GM18873 (cell line): ENCODE data around the gene PRKD2.
"Not testable (repeated sequence)": the region's sequence is repeated elsewhere in the genome, so short reads cannot be mapped to it uniquely, and the experiment has no call there.

Experiments
- ATAC-seq: cut with Tn5 transposase; IDR thresholded peaks from one replicate; pipeline ENCODE4 v1.9.1; 2021; ENCODE audit warnings: mild to moderate bottlenecking, moderate library complexity, moderate number of reproducible peaks; ENCODE audit not compliant: unreplicated experiment, low FRiP score

Gene PRKD2

DNA sequence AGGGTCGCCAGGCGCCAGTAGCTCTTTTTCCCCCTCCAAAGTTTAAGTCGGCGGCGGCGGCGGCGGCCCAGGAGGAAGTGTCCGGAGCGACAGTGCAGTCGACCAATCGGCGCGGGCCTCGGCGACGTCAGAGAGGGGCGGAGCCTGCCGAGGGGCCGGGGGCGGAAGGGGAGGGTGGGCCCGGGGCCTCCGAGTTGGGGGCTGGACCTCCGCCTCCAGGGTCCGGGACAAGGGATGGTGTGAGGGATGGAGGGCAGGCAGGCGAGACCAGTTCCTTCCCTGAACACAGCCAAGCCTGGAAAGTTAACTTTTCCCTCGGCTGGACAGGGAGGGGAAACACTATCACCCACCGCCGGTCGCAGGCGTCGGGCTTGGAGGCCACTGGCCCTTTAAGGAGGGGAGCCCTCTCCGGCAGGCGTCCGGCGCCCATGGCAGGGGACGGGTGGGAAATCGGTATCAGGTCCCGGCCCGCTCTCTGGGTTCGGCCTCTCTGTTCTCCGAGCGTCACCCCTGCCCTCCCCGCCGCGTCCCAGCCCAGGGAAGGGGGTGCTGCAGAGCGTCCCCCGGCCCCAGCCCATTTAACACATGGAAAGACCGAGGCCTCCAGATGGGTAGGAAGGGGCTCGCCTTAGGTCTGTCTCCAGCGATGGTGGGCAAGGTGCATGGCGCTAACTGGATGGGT is at the start of gene PRKD2:
Gene PRKD2, minus strand, starts transcription at position 81 of the 682 bp plus-strand sequence. CDS start 744 bp downstream, outside the sequence.
- ATAC-seq = no peak

DNA sequence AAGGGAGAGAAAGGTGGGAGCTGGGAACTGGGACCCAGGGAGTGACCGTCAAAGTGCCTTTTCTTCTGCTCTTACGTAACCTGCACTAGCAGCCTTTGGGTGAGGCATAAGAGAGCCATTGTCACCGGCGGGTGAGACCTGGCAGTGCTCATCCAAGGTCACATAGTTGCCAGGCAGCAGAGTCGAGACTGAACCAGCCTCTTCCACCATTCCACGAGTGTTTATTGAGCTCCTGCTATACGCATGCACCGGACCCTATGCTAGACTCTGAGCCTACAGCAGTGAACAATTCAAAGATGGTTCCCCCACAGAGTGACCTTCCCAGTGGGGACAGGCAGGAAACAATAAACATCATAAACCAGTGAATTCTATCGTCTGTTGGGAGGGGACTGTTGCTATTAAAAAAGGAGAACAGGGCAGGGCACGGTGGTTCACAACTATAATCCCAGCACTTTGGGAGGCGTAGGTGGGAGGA is 47.9 kb upstream of the PRKD2 start:
- no peak for ATAC-seq

DNA sequence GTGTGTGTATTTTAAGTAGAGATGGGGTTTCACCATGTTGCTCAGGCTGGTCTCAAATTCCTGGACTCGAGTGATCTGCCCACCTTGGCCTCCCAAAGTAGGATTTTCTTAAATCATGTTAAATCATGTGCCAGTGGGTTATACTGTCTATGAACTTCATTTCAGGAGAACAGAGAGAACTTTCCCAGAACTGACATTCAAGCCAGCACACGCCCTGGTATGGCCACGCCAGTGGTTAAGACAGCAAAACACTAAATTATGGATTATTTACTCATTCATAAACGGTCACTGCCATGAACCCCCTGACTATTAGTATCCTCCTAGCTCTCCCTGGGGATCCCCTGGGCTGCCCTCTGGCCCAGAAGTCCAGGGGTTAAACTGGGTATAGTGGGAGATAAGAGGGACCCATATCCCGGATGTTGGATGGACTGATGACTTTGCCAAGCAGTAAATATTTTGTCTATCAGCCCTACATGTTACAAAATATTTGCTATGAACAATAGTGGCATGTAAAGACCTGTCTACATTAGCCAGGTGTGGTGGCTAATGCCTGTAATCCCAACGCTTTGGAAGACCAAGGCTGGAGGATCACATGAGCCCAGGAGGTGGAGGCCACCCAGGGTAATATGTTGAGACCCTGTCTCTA is 45.5 kb upstream of the PRKD2 start:
- no peak for ATAC-seq

DNA sequence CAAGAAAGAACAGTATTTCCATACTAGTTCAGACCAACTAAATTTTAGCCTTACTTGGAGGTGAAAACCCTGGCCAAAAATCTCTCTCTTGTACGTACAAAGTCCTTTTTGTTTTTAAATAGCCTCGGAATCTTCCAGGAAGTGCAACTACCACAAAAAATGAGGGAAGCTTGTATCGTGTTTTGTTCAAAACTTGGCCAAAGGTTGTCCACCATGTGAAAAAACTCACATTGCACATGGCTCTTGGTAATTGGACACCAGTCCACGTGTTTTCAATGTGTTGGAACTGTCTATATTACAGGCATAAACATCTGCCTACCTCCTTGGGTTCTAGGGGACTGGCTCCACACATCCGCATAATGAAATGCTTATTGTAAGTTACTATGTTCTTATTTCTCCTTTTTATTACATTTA is 44.5 kb upstream of the PRKD2 start:
- no peak for ATAC-seq

DNA sequence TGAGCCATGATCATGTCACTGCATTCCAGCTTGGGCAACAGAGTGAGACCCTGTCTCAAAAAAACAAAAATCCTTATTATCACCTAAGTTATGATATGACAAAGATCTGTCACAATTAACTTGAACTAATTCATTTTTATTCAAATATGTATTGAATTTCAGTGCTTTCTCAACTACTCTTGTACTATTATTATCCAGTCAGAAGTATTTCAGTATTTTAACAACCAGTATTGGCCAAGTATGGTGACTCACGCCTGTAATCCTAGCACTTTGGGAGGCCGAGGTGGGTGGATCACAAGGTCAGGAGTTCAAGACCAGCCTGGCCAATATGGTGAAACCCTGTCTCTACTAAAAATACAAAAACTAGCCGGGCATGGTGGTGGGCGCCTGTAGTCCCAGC is 44.0 kb upstream of the PRKD2 start:
- ATAC-seq = not testable (repeated sequence)

DNA sequence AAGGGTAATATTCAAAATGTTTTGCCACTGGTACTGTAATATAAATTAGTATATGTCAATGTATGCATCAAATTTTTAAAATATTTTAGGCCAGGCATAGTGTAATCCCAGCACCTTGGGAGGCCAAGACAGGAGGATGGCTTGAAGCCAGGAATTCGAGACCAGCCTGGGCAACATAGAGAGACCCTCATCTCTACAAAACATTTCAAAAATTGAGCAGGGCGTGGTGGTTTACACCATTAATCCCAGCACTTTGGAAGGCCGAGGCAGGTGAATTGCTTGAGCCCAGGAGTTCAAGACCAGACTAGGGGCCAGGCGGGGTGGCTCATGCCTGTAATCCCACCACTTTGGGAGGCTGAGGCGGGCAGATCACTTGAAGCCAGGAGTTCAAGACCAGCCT is 43.4 kb upstream of the PRKD2 start:
- no peak for ATAC-seq

DNA sequence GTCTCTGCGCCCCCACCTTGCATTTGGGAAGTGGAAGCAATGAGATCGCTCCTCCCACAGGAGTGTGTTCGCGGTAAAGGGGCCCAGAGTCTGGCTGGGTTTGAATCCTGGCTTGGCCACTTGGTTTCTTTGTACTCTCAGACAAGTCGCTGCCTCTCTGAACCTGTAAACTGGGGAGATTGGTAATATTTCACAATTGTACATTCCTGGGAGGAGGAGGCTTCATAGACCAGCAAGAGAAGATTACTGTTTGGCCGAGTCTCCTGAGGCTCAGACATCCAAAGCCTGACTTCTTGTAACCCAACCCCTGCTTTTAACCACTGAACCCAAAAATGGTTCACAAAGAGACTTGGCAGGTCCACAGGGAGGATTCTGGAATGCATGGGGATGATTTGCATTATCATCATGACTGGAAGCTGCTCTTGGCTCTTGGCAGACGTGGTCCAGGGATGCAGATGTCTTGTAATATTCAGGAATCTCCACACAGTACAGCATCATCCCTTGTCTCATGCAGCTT is 43.0 kb upstream of the PRKD2 start:
- ATAC-seq = no peak

DNA sequence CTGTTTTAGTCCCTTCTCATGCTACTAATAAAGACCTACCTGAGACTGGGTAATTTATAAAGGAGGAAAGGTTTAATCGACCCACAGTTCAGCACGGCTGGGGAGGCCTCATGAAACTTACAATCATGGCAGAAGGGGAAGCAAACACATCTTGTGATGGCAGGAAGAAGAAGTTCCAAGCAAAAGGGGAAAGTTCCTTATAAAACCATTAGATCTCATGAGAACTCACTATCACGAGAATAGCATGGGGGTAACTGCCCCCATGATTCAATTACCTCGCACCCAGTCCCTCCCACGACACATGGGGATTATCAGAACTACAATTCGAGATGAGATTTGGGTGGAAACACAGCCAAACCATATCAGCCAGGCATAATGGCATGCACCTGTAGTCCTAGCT is 42.3 kb upstream of the PRKD2 start:
- ATAC-seq = no peak

DNA sequence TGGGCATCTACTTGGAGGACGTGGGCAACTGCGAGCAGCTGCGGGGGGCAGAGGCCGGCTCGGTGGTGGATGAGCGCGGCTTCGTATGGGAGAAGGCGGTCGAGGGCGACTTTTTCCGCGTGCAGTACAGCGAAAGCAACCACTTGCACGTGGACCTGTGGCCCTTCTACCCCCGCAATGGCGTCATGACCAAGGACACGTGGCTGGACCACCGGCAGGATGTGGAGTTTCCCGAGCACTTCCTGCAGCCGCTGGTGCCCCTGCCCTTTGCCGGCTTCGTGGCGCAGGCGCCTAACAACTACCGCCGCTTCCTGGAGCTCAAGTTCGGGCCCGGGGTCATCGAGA is 39.6 kb upstream of the PRKD2 start:
- ATAC-seq = no peak

DNA sequence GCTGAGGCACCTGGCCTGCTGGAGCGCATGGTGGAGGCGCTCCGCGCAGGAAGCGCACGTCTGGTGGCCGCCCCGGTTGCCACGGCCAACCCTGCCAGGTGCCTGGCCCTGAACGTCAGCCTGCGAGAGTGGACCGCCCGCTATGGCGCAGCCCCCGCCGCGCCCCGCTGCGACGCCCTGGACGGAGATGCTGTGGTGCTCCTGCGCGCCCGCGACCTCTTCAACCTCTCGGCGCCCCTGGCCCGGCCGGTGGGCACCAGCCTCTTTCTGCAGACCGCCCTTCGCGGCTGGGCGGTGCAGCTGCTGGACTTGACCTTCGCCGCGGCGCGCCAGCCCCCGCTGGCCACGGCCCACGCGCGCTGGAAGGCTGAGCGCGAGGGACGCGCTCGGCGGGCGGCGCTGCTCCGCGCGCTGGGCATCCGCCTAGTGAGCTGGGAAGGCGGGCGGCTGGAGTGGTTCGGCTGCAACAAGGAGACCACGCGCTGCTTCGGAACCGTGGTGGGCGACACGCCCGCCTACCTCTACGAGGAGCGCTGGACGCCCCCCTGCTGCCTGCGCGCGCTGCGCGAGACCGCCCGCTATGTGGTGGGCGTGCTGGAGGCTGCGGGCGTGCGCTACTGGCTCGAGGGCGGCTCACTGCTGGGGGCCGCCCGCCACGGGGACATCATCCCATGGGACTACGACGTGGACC is 39.1 kb upstream of the PRKD2 start:
- ATAC-seq = no peak

DNA sequence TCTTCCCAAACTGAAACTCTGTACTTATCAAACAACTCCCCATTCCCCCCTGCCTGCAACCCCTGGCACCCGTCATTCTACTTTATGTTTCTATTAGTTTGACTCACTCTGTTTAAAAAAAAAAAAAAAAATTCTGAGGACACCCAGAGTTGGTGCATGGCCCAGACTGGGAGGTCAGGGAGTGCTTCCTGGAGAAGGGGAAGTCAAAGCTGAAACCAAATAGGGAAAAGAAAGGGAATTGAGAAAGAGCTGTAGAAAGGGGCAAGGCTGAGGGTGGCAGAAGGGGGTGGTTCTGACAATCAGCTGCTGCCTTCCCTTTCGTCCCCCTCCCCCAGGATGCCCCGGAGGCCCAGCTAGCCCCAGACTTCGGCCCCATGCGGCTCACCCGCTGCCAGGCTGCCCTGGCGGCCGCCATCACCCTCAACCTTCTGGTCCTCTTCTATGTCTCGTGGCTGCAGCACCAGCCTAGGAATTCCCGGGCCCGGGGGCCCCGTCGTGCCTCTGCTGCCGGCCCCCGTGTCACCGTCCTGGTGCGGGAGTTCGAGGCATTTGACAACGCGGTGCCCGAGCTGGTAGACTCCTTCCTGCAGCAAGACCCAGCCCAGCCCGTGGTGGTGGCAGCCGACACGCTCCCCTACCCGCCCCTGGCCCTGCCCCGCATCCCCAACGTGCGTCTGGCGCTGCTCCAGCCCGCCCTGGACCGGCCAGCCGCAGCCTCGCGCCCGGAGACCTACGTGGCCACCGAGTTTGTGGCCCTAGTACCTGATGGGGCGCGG is 38.4 kb upstream of the PRKD2 start:
- ATAC-seq = no peak

DNA sequence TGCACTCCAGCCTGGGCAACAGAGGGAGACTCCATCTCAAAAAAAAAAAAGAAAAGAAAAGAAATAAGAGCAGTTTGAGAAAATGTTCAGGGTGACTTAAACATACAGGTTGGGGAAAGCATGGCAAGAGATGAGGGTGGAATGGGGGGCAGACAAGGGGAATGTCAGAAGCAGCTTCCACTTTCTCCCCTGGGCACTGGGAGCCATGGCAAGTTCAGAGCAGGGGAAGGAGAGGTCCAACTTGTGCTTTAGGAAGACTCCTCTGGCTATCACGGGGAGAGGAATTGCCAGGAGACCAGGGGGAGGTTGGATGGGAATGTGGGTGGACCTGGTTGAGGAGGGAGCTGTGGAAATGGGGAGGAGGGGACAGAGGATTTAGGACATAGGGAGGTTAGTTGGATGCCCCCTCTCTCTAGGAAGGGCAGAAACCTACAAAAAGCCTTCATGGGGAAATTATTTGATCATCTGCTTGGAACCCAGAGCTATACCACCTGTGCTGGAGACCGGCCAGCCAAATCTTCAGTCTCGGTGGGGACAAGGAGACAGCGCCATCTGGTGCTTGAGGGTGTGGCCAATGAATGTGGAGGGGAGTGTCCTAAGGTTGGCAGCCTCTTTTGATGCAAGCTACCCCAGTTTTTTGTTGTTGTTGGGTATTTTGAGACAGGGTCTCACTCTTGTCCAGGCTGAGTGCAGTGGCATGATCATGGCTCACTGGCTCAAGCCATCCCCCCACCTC is 36.7 kb upstream of the PRKD2 start:
- ATAC-seq = no peak

DNA sequence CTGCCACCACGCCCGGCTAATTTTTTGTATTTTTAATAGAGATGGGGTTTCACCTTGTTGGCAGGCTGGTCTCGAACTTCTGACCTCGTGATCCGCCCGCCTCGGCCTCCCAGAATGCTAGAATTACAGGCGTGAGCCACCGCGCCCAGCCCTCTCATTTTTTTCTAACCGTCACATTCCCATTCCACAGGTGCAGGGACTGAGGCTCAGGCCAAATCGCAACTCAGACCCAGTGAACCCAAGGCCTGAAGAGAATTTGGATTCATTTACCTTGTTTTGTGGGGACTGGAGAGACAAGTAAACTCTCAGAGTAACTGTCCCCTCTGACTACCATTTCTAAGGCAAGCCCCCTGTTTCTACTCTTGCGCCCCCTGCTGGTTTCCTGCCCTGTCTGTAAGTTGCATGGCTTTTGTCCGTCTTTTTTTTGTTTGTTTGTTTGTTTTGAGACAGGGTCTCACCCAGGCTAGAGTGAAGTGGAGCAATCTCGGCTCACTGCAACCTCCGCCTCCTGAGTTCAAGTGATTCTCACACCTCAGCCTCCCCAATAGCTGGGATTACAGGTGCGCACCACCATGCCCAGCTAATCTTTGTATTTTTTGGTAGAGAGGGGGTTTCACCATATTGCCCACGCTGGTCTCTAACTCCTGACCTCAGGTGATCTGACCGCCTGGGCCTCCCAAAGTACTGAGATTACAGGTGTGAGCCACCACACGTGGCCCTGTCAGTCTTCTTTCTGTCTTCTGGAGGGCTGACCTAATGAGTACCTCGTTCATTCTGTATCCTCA is 31.6 kb upstream of the PRKD2 start:
- ATAC-seq = no peak

DNA sequence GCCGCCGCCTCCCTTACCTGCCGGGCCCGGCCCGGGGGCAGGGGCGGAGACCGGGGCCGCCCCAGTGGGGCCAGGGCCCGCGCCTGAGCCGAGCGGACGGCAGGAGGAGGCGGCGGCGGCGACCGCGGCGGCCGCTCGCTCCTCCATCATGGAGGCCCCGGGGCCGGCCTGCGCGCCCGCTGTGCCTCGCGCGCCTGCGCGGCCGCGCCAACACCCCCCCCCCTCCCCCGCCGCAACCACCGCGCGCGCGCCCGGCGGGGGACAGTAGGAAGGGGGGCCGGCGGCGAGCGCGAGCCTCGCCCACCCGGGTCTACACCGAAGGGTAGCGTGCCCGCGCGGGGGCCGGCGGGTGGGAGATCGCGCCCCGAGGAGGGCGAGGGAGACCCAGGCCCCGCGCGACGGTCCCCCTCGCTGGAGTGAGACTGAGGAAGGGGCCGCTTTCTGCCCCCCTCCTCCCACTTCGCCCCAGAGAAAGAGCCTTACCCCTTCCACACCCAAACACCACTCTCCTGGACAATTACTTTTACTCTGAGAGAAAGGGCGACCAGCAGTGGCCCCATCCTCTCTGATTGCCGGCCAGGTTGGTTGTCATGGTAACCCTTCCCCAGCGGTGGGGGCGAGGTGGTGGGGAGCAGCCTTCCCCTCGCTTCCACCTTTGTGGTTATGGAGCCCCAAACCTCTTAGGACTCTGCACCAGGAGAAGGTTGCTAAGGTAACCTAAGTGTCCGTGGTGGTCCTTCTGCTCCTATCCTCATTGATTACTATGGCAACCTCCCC is 29.6 kb upstream of the PRKD2 start, which contains the start of gene STRN4:
Gene STRN4, minus strand, starts transcription at position 170 of the 777 bp plus-strand sequence. Its CDS starts 20 bp downstream, at position 150.
- no peak for ATAC-seq

DNA sequence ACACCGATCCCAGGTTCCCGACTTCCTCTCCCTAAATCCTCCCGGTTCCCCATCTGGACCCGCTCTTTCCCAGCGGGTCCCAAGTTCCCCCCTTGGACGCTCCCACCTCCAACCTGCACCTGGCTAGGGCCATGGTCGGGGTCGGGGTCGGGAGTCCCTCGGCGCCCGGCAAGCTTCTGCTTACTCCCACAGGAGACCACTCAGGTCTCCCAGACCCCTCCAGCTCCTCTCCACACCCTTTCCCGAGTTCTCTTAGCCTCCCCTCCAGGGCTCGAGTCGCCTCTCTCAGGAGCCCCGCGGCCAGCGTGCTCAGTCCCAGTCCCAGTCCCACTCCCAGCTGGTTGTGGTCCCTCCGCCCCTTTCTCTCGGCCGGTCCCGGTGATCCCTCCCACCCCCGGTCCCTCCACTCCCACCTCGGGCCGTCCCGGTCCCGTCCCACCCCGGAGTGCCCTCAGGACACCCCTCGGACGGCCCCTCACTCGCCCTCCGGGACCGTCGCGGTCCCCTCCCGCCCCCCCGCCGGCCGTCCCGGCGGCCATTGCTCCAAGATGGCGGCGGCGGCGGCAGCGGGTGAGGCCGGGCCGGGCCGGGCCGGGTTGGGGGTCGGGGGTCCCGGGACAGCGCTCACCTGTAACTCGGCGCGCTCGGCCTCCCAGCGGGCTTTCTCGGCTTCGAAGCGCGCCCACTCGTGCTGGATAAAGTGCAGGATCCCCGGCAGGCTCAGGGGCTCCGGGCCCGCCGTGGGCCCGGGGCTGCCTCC is 28.8 kb upstream of the PRKD2 start, which contains the start of gene FKRP:
Gene FKRP, plus strand, starts transcription at position 537 of the 760 bp plus-strand sequence. CDS start 9,394 bp downstream, outside the sequence.
- no peak for ATAC-seq

DNA sequence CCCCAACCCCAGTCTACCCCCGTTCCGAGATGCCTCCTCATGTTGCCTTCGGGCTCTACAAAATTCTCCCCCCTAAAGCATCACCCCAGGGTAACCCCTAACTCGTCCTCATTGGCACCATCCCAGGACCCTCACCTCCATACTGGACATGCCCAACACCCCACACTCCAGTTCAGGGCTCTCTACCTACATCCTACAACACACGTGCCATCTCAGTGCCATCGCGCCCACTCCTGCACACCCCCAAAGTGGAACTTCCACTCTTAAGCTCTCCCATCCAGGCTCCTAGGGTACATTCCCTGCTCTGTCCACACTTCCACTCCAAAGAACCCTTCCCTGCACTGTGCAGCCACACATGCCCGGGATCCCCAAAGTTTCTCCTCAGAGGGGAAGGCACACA is 28.1 kb upstream of the PRKD2 start:
- no peak for ATAC-seq

DNA sequence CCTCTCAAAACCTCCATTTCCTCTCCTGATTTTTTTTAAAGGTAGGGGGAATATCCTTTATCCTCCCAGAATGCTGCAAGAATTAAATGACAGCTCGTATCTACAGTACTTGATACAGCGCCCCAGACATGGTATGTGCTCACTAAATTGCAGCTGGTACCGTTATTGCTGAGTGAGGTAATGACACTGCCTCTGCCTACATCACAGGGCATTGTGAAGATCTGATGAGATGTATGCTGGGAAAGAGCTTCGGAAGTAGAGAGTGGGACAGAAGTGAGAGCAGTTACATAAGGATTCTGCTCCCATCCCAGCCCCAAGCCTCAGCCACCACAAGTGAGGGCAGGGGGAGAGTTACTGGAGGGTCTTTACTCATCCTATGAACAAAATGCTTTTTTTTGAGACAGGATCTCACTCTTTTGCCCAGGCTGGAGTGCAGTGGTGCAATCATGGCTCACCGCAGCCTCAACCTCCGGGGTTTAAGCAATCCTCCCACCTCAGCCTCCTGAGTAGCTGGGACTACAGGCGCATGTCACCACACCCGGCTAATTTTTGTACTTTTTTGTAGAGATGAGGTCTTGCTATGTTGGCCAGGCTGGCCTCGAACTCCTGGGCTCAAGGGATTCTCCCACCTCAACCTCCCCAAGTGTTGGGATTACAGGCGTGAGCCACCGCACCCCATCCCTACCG is 27.2 kb upstream of the PRKD2 start:
- ATAC-seq = no peak
